Psoas muscle (tissue), 8 donors: ENCODE data around the gene PLXNB3. TPM values are rescaled to one million over a fixed set of nuclear protein-coding genes. Genes with fewer than 3 reads are reported as not detected.
A peak's percentile ranks its signal among the peaks of the same experiment; 100 is the strongest.

Experiments used
- ATAC-seq, 4 donors: fragments of 200-7000 bp; cut with Tn5 transposase; one replicate each; pipeline ENCODE4 v1.9.1; 2020; ENCODE audit warnings: moderate library complexity in 3 of 4, mild to moderate bottlenecking in 2 of 4
- DNase-seq, 2 donors: peaks; one replicate each; pipeline ENCODE4 v3.0.0-alpha.2; 2020
- H3K27ac ChIP-seq: fragments of 200-600 bp; one replicate; pipeline ENCODE4 v1.8.0; 2022
- H3K27me3 ChIP-seq, 3 donors: fragments of 200-600 bp in 1 of 3; one replicate each; pipeline versions ENCODE4 v1.6.1 to v1.8.0; 2013 to 2022; ENCODE audit warnings: low read length in 2 of 3, mild to moderate bottlenecking in 2 of 3, moderate library complexity in 1 of 3; ENCODE audit not compliant: insufficient read depth in 3 of 3
- H3K36me3 ChIP-seq, 2 donors: fragments of 200-600 bp in 1 of 2; one replicate each; pipeline versions ENCODE4 v1.6.1 to v1.8.0; 2013 to 2022; ENCODE audit warnings: low read depth in 1 of 2, mild to moderate bottlenecking in 1 of 2, moderate library complexity in 1 of 2; ENCODE audit not compliant: insufficient read depth in 1 of 2
- H3K4me1 ChIP-seq: fragments of 200-600 bp; one replicate; pipeline ENCODE4 v1.8.0; 2022
- H3K4me3 ChIP-seq: fragments of 200-600 bp; one replicate; pipeline ENCODE4 v1.8.0; 2022; ENCODE audit warnings: mild to moderate bottlenecking
- H3K9me3 ChIP-seq: fragments of 200-600 bp; one replicate; pipeline ENCODE4 v1.8.0; 2022
- CTCF ChIP-seq: fragments of 200-600 bp; IDR thresholded peaks from one replicate; pipeline ENCODE4 v1.8.0; 2022; ENCODE audit warnings: antibody characterized with exemption
- WGBS, 3 donors: extraction: QIAGEN DNeasy Blood & Tissue Kit; methylation state at CpG; one replicate each; pipeline versions ENCODE4 v1.1.6 to v1.1.7; 2013; 5-methylcytosine and 5-hydroxymethylcytosine counted together
- intact Hi-C, 2 donors: fragments of 100-400 bp; cut with DNase I; formaldehyde crosslinking; loops; one replicate each; pipeline versions ENCODE4 v1.11.0 to v1.14.2; 2022
- polyA plus RNA-seq, 3 donors: library from polyadenylated mRNA; stranded (reverse); fragments of 200-250 nt; gene quantifications; one replicate each; pipeline ENCODE4 v1.2.3, GENCODE V29; 2013
- total RNA-seq, 4 donors: library from RNA; stranded (reverse); fragmentation: NEBNext Ultra II Directional in 2 of 4; extraction: Animal tissue kit (Norgen Biotek cat#: 25700) in 2 of 4; gene quantifications; one replicate each; pipeline versions ENCODE4 v1.2.1 to v1.2.4, GENCODE V29; 2021 to 2023
- donor health status: healthy with polysubstance abuse.
- donor health status: DM: no; HTN: no; CAD: no; lungs with moderate emphysema.
- donor health status: Bipolar disorder and iron deficiency.
- donor health status: healthy.
- donor health status: DM: yes; HTN: yes; CAD: no.
- donor health status: DM: no; HTN: no; CAD: no.
- donor health status: DM: no; HTN: no; CAD: no.
- donor health status: DM: yes; HTN: yes; CAD: no.

PLXNB3 gene
- total and polyA plus RNA-seq, 7 donors, result 0.13 to 1.5 (median 0.35) TPM

DNA sequence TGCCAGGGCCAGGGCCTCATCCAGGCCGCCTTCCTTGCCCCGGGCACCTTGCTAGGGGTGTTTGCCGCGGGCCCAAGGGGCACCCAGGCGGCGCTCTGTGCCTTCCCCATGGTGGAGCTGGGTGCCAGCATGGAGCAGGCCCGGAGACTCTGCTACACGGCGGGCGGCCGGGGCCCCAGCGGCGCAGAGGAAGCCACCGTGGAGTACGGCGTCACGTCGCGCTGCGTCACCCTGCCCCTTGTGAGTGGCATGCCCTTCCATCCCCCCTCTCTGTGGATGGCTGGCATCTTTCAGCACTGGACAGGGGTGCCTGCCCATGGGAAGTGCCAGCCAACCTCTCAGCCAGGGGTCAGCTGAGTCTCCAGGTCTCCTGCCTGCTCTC is 3.6 kb downstream of the PLXNB3 start:
- no peak for TF ChIP-seq CTCF
- no peak overlapping the region for H3K4me3 ChIP-seq
- no peaks in the 10 kb centered on the region for H3K36me3 ChIP-seq
- intact Hi-C loops, result no loop called here
- H3K4me1 ChIP-seq, result no peaks in the 10 kb centered on the region
- H3K27me3 ChIP-seq, result no peaks in the 10 kb centered on the region
- DNase-seq, result no peak
- no peak overlapping the region for H3K27ac ChIP-seq
- no peak for ATAC-seq
- no peaks in the 10 kb centered on the region for H3K9me3 ChIP-seq
- 91 to 96% (median 92%) methylated on average over 4 to 20 of the region's 20 CpGs for whole genome bisulfite sequencing, 3 donors

- 71 to 75% (median 74%) methylated on average over 14 to 22 of the region's 22 CpGs for WGBS, 3 donors
- intact Hi-C loops, result no loop called here
- DNase-seq, result peak; percentile 18 to 43
- Histone ChIP-seq H3K4me3 (no peak overlapping the region), H3K27ac (no peak overlapping the region), H3K36me3 (no peaks in the 10 kb centered on the region), H3K9me3 (no peaks in the 10 kb centered on the region), H3K4me1 (no peaks in the 10 kb centered on the region), H3K27me3 (no peaks in the 10 kb centered on the region)
- ATAC-seq, result no peak
- no peak for TF ChIP-seq CTCF
Observed at GRCh38 chrX:153768311-153769157, 4.5 kb downstream of the PLXNB3 start.

- peak in 1 of 2 donors; percentile 47 for DNase-seq
- Histone ChIP-seq H3K9me3 (no peaks in the 10 kb centered on the region), H3K27ac (no peak overlapping the region), H3K27me3 (no peaks in the 10 kb centered on the region), H3K4me1 (no peaks in the 10 kb centered on the region), H3K4me3 (no peak overlapping the region), H3K36me3 (no peaks in the 10 kb centered on the region)
- 88 to 96% (median 93%) methylated on average over 9 to 23 of the region's 23 CpGs for WGBS, 3 donors
- ATAC-seq, result no peak
- intact Hi-C loops, result no loop called here
- no peak for TF ChIP-seq CTCF
Observed at GRCh38 chrX:153769158-153769864, 5.3 kb downstream of the PLXNB3 start.

DNA sequence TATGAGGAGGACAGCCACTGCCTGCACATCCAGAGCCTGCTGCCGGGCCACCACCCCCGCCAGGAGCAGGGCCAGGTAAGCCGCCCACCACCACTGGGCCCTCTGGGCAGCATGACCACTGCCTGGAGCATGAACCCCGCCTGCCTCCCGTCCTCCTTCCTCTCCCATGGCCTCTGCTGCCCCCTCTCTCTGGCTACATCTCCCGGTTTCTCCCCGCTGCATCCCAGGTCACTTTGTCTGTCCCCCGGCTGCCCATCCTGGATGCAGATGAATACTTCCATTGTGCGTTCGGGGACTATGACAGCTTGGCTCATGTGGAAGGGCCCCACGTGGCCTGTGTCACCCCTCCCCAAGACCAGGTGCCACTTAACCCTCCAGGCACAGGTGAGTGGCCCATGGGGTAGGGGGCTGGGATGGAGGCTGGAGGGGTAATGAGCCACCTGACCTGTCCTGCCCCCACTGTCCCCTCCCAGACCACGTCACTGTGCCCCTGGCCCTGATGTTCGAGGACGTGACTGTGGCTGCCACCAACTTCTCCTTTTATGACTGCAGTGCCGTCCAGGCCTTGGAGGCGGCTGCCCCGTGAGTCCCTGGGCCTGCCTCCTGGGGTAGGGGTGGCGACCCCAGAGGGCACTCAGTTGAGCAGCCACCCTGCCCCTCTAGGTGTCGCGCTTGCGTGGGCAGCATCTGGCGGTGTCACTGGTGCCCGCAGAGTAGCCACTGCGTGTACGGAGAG is 6.0 kb downstream of the PLXNB3 start:
- Histone ChIP-seq H3K4me1 (no peaks in the 10 kb centered on the region), H3K27ac (no peak overlapping the region), H3K4me3 (no peak overlapping the region), H3K9me3 (no peaks in the 10 kb centered on the region), H3K36me3 (no peaks in the 10 kb centered on the region), H3K27me3 (no peaks in the 10 kb centered on the region)
- 87 to 97% (median 90%) methylated on average over 12 to 25 of the region's 25 CpGs for WGBS, 3 donors
- intact Hi-C loops, result no loop called here
- no peak for TF ChIP-seq CTCF
- ATAC-seq (no peak), DNase-seq (peak in 1 of 2 donors; percentile 33)
